GM19438 (cell line): ENCODE results near the gene RNF180.
"Not testable (repeated sequence)": the region's sequence is repeated elsewhere in the genome, so short reads cannot be mapped to it uniquely, and the experiment has no call there.

Experiments
- ATAC-seq: cut with Tn5 transposase; IDR thresholded peaks from one replicate; pipeline ENCODE4 v1.9.1; 2021; ENCODE audit warnings: low read depth; ENCODE audit not compliant: unreplicated experiment

The RNF180 gene

DNA sequence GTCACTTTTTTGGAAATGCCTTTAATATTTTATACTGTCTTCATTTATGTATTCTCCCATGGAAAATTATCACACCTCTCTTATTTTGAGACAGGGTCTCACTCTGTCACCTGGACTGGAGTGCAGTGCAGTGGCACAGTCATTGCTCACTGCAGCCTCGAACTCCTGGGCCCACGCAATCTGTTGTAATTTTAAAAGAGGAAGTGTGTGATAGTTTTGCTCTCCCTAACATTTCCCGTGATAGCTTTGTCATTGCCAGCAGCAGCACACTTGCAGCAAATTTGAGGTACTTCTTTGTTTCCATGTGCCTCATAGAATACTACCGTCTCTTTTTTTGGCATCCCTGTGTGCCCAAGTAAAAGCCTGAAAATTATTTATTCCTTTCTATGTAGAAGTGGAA lies 103.5 kb downstream of the RNF180 start:
- no peak for ATAC-seq

DNA sequence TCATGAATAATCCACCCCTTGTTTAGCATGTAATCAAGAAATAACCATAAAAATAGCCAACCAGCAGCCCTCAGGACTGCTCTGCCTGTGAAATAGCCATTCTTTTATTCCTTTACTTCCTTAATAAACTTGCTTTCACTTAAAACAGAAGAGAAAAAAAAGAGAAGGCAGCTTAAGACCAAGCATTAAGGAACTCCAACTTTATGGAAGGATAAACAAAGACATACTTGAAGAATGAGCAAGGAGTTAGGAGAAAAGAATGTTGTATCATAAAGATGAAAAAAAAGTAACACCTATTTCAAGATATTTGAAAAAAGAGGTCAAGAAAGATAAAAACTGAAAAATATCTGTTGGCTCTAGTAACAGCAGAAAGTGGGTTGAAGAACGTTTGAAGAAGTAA lies 107.6 kb downstream of the RNF180 start:
- no peak for ATAC-seq

DNA sequence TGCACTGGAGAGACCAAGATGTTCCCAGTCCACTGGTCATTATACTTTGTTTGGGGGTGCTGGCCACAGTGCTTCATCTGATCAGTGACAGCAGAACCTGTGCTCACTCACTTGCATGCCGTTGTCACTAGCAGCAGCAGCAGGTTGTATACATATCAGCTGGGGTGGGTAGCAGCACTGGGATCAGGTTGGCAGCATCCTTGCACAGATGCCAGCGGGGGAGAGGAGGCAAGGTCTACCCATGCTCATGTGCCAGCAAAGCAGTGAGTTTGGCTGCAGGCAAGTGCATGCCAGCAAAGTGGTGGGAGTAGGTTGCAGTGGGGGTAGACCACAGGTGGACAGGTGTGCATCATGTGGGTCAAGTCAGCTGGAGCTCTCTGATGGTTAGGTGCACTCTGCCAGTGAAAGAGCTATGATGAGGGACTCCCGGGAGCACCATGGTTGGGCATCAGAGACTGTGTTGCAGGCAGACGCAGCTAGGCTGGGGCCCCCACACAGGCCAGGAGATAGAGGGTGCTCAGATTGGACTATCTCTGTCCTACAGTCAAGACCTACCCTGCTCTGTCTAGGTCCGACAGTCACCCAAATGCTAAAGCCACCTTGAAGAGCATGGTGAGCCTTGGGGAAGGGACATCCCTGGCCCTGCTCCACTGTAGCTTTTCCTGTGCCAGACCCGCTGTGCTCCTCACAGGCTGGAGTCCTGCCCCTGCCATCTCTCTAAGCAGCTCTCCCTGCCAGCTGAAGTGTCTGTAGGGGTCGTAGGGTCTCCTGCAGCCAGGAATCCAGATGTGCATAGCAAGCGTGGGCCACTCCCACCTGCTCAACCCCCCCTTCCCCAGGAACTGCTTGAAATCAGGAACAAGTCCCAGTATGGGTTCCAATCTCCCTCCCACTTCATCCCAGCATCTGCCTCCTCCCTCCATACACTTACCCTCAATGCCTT lies 119.8 kb downstream of the RNF180 start:
- no peak for ATAC-seq

DNA sequence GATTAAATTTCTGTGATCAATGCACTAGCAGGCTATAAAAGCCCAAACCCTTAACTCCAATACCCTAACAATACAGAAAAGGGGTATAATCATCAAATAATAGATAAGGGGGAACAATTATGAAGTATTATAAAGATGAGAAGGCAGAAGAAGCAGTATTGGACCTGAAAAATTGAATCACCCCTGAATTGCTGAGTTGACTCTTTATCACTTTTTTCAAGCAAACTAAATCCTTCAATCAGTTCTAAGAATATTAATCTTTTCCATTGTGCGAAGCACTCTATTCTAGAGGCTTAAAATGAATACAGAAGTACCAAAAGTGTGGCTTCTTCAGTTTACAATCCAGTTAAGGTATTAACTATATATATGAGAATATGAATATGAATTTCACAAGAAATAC lies 120.7 kb downstream of the RNF180 start:
- no peak for ATAC-seq

DNA sequence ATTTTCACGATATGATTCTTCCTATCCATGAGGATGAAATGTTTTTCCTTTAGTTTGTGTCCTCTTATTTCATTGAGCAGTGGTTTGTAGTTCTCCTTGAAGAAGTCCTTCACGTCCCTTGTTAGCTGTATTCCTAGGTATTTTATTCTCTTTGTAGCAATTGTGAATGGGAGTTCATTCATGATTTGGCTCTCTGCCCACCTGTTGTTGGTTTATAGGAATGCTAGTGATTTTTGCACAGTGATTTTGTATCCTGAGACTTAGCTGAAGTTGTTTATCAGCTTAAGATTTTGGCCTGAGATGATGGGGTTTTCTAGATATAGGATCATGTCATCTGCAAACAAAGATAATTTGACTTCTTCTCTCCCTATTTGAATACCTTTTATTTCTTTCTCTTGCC lies 122.9 kb downstream of the RNF180 start:
- not testable (repeated sequence) for ATAC-seq

DNA sequence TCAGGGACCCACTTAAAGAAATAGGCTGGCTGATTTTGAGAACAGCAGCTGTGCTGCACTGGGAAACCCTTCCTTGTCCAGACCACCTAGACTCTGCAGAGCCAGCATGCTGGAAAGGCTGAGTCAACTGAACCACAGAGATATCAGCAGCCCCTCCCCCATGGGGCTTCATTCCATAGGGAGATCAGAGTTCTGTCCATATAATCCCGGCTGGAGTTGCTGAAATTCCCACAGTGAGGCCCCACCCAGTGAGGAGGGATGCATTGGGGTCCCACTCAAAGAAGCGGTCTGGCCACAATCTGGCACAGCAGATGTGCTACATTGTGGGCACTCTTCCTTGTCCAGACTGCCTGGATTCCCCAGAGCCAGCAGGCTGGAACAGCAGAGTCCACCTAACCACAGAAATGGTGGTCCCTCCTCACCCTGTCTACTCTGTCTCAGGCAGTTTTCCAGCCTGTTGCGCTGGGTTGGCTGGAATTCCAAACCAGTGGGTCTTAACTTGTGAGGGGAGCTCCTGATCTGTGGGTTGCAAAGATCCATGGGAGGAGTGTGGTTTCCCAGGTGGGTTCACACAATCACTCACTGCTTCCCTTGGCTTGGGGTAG lies 127.1 kb downstream of the RNF180 start:
- no peak for ATAC-seq

DNA sequence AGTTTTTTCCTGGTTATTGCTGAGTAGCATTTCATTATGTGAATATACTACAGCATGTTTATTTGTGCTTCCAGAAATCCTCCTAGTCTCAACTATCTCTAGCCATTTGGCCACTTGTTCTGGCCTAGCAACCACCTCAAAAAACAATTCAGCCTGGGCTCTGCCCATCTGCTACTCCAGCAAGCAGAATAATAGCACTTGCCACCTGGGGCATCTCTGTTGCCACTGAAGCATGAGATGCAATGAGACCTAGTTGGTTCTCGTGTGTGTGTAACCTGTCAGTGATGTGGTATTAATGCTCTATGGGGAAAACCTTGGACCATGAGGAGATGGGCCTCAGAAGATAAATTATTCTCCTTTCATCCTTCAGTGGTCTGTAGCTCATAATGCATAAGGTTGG lies 129.5 kb downstream of the RNF180 start:
- no peak for ATAC-seq

DNA sequence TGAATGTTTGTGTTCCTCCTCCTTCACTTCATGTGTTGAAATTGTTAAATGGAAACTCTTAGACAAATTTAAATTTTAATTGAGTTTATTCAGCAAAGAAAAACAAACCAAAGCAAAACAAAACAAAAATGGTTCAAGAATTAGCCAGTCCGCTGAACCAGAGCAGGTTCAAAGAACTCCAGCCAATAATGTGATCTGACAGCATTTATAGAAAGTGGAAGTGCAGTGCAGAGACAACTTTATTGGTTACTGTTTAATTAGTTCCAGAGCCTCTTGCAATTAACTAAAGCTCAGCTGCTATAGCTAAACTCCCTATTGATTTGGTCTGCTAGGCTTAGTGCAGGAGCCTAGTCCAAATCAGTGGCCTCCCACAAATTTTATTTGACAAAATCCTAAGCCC lies 132.9 kb downstream of the RNF180 start:
- no peak for ATAC-seq

DNA sequence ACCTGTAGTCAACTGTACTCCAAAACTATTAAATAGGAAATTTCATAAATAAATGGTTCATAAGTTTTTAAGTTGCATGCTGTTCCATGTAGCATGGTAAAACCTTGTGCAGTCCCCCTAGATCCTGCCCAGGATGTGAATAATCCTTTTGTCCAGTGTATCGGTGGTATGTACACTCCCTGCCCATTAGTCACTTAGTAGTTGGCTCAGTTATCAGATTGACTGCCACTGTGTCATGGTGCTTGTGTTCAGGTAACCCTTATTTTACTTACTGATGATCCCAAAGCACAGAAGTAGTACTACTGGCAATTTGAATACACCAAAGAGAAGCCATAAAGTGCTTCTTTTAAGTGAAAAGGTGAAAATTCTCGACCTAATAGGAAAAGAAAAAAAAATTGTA lies 134.2 kb downstream of the RNF180 start:
- no peak for ATAC-seq

DNA sequence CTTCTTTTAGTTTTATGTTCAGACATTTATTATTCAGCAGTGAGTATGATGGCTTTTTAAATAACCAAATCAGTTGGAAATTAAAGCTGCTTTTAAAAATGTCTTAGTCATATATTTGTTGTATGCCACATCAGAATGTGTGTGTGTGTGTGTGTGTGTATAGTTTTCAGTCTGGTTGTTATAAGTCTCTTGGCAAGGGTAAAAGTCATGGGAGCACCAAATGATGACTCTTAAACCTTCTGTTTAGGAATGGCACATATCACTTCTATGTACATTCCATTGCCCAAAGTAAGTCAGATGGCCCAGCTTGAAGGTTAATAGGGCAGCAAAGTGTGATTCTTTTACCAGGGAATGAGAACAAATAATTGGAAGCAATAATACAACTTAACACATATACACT lies 135.9 kb downstream of the RNF180 start:
- no peak for ATAC-seq

DNA sequence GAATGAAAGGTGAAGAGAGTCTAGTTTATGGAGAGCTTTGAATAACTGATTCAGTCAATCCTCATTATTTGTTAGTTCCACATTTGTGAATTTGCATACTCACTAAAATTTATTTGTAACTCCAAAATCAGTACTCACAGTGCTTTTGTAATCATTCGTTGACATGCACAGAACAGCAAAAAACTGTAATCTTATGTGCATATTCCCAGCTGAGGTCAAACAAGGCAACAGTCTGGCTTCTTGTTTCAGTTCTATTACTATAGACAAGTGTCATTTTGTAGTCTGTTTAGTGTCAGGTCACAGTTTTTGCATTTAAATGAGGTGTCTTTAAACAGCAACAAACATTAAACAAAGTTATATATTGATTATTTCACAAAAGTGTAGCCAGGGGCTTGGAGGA lies 142.5 kb downstream of the RNF180 start:
- no peak for ATAC-seq

DNA sequence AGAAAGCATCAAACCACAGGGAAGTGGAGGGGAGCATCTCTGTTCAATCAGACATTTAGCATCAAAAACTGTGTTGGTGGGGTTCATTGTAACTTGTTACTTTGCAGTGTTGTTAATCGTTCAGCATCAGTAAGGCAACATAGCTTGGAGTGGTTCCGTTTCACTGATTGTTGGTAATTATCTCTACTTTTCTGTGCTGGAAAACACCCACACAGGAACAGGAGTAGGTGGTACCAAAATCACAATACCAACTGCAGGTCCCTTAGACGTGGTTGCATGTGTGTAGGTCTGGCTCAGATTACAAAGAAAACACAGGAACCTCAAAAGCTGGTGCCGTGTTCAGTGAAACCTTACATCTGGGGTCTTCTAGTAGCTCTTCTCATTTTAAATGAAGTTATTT lies 146.8 kb downstream of the RNF180 start:
- no peak for ATAC-seq

DNA sequence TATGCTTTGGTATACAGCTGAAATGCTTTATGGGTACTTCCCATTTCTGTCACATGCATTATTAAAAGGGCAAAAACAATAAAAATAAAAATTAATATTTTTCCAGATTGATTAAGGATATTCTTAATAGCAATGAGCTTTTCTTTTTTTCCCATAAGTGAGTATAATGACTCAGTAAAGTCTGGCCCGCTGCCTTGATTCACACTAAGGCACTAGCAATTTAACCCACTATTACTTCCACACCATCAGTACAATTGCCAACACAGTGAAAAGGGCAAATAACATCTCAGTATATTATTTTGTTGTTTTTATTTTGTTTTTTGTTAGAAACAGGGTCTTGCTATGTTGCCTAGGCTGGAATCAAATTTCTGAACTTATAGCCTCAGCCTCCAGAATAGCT lies 150.1 kb downstream of the RNF180 start:
- no peak for ATAC-seq

DNA sequence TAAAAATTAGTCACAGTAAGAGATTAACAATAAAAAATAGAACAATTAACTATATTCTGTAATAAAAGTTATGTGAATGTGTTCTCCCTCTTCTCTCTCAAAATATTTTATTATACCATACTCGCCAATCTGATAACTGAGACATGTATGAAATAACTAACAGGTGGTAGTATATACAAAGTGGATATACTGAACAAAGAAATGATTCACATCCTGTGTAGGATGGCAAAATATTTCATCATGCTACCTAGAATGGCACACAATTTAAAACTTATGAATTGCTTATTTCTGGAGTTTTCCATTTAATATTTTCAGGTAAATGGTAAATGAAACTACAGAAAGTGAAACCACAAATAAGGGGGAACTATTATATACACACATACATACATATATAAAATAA lies 152.5 kb downstream of the RNF180 start:
- no peak for ATAC-seq

DNA sequence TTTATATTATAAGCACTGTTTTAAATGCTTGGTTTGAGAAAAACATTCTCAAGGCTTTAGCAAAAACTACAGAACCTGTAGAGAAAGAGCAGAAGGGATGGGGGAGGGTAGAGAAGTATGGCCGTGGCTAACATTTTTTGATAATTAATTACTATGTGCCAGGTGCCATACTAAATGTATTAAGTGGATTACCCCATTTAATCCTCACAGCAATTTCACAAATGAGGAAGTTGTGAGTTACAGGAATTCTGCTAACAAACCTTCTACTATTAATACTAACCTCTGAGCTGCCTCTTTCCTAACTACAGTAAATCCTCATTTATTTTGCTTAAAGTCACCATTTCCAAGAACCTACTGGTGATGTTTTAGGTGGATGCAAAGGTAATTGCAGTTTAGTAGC lies 157.9 kb downstream of the RNF180 start:
- no peak for ATAC-seq

DNA sequence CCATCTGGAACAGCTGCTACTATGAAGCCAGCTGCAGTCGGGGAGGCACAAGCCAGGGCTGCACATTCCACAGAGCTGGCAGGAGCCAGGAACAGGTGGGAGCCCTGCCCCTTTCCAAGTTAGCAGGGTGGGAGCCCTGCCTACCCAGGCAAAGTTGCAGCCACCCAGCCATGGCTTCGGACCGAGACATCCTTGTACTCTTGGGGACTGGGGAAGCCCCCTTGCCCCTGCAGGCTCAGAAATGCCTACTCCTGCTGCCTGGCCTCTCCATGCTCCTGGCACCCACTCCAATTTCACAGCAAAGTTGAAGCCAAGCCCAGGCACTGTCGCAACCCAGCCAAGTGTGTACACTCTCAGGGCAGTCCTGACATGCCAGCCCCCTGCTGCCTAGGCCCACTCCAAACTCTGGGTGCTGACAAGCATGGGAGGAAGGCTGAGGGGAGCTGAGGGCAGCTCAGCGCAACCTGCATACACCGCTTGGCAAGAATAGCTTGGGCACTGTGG lies 165.1 kb downstream of the RNF180 start:
- ATAC-seq = no peak

DNA sequence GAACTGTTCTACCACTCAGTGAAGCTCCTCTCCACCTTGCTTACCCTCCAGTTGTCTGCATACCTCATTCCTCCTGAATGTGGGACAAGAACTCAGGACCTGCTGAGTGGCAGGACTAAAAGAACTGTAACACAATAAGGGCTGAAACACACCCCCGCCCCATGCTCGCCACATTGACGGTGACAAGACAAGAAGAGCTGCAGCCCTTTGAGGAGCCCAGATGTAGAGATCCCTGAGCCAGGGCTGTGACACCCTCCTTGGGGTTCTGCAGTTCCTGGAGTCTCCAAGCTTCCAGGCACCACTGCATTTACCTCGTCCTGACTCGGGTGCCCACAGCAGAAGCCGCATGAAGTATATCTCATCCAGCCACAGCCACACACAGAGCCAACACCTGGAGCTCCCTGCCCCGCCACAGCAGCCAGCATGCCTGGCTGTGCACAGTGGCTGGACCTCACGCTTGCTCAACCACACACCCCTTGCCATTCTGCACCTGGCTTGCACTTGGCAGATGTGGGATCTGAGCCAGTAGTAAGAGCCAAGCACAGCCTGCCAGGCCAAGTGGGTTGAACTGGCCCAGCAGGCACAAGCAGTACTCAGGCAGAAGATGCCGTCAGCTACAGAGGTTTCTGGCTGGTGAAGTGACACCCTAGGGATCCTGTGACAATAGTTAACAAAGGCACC lies 166.1 kb downstream of the RNF180 start:
- ATAC-seq = no peak

DNA sequence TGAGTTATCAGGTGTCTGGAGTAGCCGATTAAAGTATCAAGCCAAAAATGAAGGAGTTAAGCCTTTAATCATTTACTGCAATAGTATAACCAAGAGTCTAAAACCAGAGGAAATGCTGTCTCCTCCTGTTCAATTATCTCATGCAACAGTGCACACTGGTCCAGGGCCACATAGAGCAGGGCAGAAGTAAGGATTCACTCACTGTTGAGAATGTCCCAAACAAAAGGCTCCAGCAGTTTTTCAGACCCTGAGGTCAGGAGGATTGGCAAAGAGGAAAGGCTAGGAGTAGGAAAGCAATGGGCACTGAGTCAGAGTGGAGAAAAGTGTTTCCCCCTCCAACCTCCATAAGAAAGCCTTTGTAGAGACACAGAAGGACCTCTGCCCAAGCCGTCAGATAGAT lies 168.2 kb downstream of the RNF180 start:
- no peak for ATAC-seq

DNA sequence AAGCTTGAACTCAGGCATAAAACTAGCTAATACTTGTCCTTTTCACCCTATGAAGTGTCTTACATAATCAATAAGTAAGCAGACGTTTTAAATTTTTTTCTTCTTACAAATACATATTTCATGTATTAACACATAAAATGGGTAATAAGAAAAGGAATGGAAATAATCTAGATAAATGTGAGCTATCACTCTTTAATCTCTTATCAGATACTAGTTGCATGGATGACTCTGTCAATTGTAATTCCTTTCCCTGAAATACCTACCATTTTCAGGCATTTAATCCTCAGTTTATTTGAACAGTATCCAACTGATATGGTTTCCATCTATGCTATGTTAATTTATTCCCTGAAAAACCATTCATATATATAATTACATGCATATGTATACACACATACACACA lies 174.1 kb downstream of the RNF180 start:
- ATAC-seq = no peak

DNA sequence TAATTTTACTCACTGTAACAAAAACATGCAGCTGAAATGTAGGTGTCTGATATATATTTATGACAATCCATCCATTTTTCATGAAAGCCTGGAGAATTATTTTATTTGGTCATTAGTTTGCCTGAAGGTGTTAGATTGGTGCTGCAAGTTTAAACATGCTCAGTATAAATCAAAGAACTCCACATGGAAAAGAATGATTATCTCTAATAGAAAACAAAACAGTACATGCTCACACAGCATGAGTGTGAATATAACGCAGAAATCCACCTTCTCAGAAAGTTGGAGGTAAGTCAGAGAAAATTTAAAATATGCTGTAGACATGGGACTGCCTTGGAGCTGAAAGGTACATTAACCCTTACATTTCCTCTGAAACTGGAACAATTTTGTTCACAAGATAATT lies 174.7 kb downstream of the RNF180 start:
- no peak for ATAC-seq

DNA sequence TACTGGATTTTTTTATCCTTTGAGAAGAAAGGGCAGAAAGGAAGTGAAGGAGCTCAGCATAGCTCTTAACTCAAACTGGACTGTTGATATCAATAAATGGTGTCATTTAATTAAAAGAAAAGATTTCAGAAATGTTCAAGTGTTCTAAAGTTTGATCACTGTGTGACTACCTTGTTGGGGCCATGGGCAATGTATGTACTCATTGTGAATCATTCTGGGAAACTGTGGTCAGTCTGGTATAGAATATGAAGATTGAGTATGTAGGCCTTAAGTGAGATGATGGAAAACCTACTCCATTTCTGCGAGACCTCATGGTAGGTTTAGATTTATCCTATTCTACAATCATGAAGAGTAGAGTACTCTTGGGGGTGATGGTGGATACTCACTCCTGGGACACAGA lies 175.7 kb downstream of the RNF180 start:
- no peak for ATAC-seq
